GM19324 (cell line): ENCODE results near the gene SOX21.
A peak's percentile ranks its signal among the peaks of the same experiment; 100 is the strongest.

Experiments
- ATAC-seq: cut with Tn5 transposase; IDR thresholded peaks from one replicate; pipeline ENCODE4 v1.9.1; 2021; ENCODE audit warnings: mild to moderate bottlenecking, moderate library complexity; ENCODE audit not compliant: unreplicated experiment, low FRiP score

Gene SOX21

GRCh38 chr13:94682229-94682628 is 30.1 kb downstream of the SOX21 start:
- ATAC-seq: no peak

- ATAC-seq: no peak
Measured at GRCh38 chr13:94679614-94680013, 32.7 kb downstream of the SOX21 start.

- no peak for ATAC-seq
Measured at GRCh38 chr13:94678845-94679244, 33.5 kb downstream of the SOX21 start.

- ATAC-seq: no peak
Measured at GRCh38 chr13:94677799-94678198, 34.5 kb downstream of the SOX21 start.

- ATAC-seq: peak; percentile 46
Measured at GRCh38 chr13:94674609-94675348, 37.6 kb downstream of the SOX21 start.

GRCh38 chr13:94673851-94674250 is 38.5 kb downstream of the SOX21 start:
- ATAC-seq: no peak

- no peak for ATAC-seq
Measured at GRCh38 chr13:94672400-94672799, 39.9 kb downstream of the SOX21 start.

- no peak for ATAC-seq
Measured at GRCh38 chr13:94667190-94667589, 45.2 kb downstream of the SOX21 start.

- ATAC-seq: no peak
Measured at GRCh38 chr13:94666065-94666464, 46.3 kb downstream of the SOX21 start.

GRCh38 chr13:94664889-94665288 is 47.5 kb downstream of the SOX21 start:
- ATAC-seq: no peak

GRCh38 chr13:94662274-94662945 is 49.9 kb downstream of the SOX21 start:
- ATAC-seq: no peak

GRCh38 chr13:94661406-94661805 is 50.9 kb downstream of the SOX21 start:
- ATAC-seq: no peak

- ATAC-seq: no peak
Measured at GRCh38 chr13:94660695-94661326, 51.5 kb downstream of the SOX21 start.
